ENCODE measurements around the gene CCAR1. TPM values are rescaled to one million over a fixed set of nuclear protein-coding genes. Genes with fewer than 3 reads are reported as not detected.

Gene CCAR1
- total and polyA plus RNA-seq, 2 of the 13 experiments (the other 11 are each of a cell fraction or from before 2014, with no cell fraction given), result 74.5 to 81.6 TPM

DNA sequence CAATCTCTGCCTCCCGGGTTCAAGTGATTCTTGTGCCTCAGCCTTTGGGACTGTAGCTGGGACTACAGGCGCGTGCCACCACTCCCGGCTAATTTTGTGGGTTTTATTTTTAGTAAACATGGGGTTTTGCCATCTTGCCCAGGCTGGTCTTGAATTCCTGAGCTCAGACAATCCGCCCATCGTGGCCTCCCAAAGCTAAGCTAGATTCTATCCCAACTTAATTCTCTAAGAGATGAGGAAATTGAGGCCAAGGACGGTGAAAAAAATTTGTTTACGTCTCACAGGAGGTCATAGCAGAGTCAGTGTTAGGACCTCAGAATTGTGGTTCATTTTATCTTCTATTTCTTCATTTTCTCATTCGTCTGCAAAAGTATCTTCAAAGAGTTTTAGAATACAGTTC lies 6.1 kb downstream of the CCAR1 start (continued):
- TF ChIP-seq, protein P1, sequence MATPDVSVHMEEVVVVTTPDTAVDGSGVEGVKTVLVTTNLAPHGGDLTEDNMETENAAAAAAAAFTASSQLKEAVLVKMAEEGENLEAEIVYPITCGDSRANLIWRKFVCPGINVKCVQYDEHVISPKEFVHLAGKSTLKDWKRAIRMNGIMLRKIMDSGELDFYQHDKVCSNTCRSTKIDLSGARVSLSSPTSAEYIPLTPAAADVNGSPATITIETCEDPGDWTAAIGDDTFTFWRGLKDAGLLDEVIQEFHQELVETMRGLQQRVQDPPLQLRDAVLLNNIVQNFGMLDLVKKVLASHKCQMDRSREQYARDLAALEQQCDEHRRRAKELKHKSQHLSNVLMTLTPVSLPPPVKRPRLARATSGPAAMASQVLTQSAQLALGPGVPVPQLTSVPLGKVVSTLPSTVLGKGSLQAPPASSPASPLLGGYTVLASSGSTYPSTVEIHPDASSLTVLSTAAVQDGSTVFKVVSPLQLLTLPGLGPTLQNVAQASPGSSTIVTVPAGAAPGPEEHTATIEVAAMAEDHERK (CRISPR knock-in tag; IDR thresholded peaks at IDR 0.05; ENCODE audit: low read depth), result no peak
- TF ChIP-seq, protein P2, sequence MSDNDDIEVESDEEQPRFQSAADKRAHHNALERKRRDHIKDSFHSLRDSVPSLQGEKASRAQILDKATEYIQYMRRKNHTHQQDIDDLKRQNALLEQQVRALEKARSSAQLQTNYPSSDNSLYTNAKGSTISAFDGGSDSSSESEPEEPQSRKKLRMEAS (IDR thresholded peaks at IDR 0.05), result no peak
- TF ChIP-seq PAWR (CRISPR knock-in tag; IDR thresholded peaks at IDR 0.05; ENCODE audit: borderline replicate concordance), result no peak

DNA sequence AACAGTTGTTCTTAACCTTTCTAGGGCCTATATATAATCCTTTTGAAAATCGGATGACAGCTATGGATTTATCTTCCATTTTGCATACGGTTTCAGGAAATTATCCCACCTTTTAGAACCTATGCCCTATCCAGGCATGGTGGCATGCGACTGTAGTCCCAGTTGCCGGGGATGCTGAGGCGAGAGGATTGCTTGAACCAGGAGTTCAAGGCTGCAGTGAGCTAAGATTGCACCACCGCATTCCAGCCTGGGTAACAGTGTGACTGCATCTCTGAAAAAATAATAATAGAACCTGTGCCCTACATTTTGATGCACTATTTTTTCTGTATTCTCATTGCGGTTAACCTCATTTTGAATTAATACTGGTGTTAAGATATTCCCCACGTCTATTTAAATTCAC lies 11.6 kb downstream of the CCAR1 start:
- BruUV-seq (replicated peaks), result no TSS peak
- 95% methylated on average over 8 of the region's 8 CpGs for WGBS (ENCODE audit: low lambda C conversion rate)
- H3K9me3 ChIP-seq (ENCODE audit: low read length), result no peaks in the 10 kb centered on the region
- TF ChIP-seq ERF (CRISPR knock-in tag; IDR thresholded peaks at IDR 0.05) (no peak), CEBPB (IDR thresholded peaks at IDR 0.05; ENCODE audit: borderline replicate concordance, low read depth, low read length) (0 out of 2 replicates have a peak, but pooled peaks have one; percentile 37), ZNF10 (CRISPR knock-in tag; IDR thresholded peaks at IDR 0.05; ENCODE audit: borderline replicate concordance, low read depth) (no peak)
- H3K4me1 ChIP-seq (ENCODE audit: insufficient read depth, low read length), result peaks cover 24% of the 10 kb centered on the region
- POLR2A ChIA-PET, result interaction anchor here (0.6 to 1.6 kb wide), 2 partner anchors 8 to 11 kb away, joined by 4 to 8 read pairs; partner anchors contain the start of gene CCAR1
- H2AFZ ChIP-seq (ENCODE audit: low read length), result no peak overlapping the region
- peaks cover 17 to 63% of the 10 kb centered on the region in 2 experiments for H3K36me3 ChIP-seq (replicated peaks in 1 of 2; ENCODE audit: control insufficient read depth in 1 of 2, insufficient read depth in 2 of 2, low read length in 2 of 2)
- H3K4me3 ChIP-seq (replicated peaks in 1 of 3; ENCODE audit: insufficient read depth in 1 of 3, low read depth in 2 of 3, low read length in 3 of 3), result no peak overlapping the region
- in situ Hi-C loops (cut with HindIII; ENCODE audit: extremely low pct_ligation_motif_present, low pct_unique_long_range_greater_than_20kb), result no loop called here
- no peak for DNase-seq (ENCODE audit: low spot score)
- H4K20me1 ChIP-seq (ENCODE audit: insufficient read depth, low read length), result no peaks in the 10 kb centered on the region
- no peak overlapping the region for H3K9ac ChIP-seq (ENCODE audit: insufficient read depth, low read depth, low read length)
- peak; percentile 52 for ATAC-seq
- CTCF ChIA-PET (ENCODE audit: low intra/inter-chr PET ratio, low total read pairs), result no interaction called here
- FAIRE-seq, result peak; percentile 18
- H3K4me2 ChIP-seq (ENCODE audit: low read depth, low read length), result no peak overlapping the region
- peaks cover 18% of the 10 kb centered on the region for H3K79me2 ChIP-seq (ENCODE audit: insufficient read depth, low read length)
- intact Hi-C loops (cut with micrococcal nuclease; ENCODE audit: unreplicated experiment), result no loop called here
- no peaks in the 10 kb centered on the region for H3K27me3 ChIP-seq (ENCODE audit: control insufficient read depth in 1 of 2, insufficient read depth in 2 of 2, low read length in 2 of 2)
- H3K27ac ChIP-seq (ENCODE audit: extremely low read length, insufficient read depth, low read length), result no peak overlapping the region

Data from HepG2 (cell line).